HG03460 (cell line): ENCODE measurements around the gene KIF5B.
"Not testable (repeated sequence)": the region's sequence is repeated elsewhere in the genome, so short reads cannot be mapped to it uniquely, and the experiment has no call there.

Experiments
- ATAC-seq: cut with Tn5 transposase; IDR thresholded peaks from one replicate; pipeline ENCODE4 v1.9.1; 2021; ENCODE audit not compliant: unreplicated experiment

Gene KIF5B

GRCh38 chr10:32056136-32057035, at the start of gene KIF5B:
Gene KIF5B, minus strand, starts transcription at chr10:32056425. Its CDS starts 452 bp downstream, at chr10:32055973.
- ATAC-seq = peak; percentile 85

- no peak for ATAC-seq
These were observed 49.7 kb upstream of the KIF5B start for GRCh38 chr10:32105782-32106382.

- ATAC-seq = no peak
These were observed 48.6 kb upstream of the KIF5B start for GRCh38 chr10:32104622-32105509.

- ATAC-seq = no peak
These were observed 48.0 kb upstream of the KIF5B start for GRCh38 chr10:32104181-32104580.

- ATAC-seq = no peak
These were observed 47.5 kb upstream of the KIF5B start for GRCh38 chr10:32103721-32104120.

GRCh38 chr10:32098566-32099259, 42.5 kb upstream of the KIF5B start:
- not testable (repeated sequence) for ATAC-seq

- no peak for ATAC-seq
These were observed 39.0 kb upstream of the KIF5B start for GRCh38 chr10:32095116-32095733.

- no peak for ATAC-seq
These were observed 37.4 kb upstream of the KIF5B start for GRCh38 chr10:32093650-32094049.

GRCh38 chr10:32091046-32091445, 34.8 kb upstream of the KIF5B start:
- ATAC-seq = no peak

GRCh38 chr10:32084185-32084851, 28.1 kb upstream of the KIF5B start:
- ATAC-seq = no peak

GRCh38 chr10:32077896-32078485, 21.8 kb upstream of the KIF5B start:
- ATAC-seq = no peak

GRCh38 chr10:32073659-32074058, 17.4 kb upstream of the KIF5B start:
- no peak for ATAC-seq

GRCh38 chr10:32073128-32073527, 16.9 kb upstream of the KIF5B start:
- ATAC-seq = no peak

GRCh38 chr10:32072025-32072800, 16.0 kb upstream of the KIF5B start:
- no peak for ATAC-seq

GRCh38 chr10:32070645-32071044, 14.4 kb upstream of the KIF5B start:
- no peak for ATAC-seq

- ATAC-seq = no peak
These were observed 12.3 kb upstream of the KIF5B start for GRCh38 chr10:32068569-32068968.

- not testable (repeated sequence) for ATAC-seq
These were observed 11.7 kb upstream of the KIF5B start for GRCh38 chr10:32067931-32068330.

- no peak for ATAC-seq
These were observed 9.6 kb upstream of the KIF5B start for GRCh38 chr10:32065856-32066255.

GRCh38 chr10:32061440-32061839, 5.2 kb upstream of the KIF5B start:
- ATAC-seq = no peak
